ENCODE results near the gene NNMT. TPM values are rescaled to one million over a fixed set of nuclear protein-coding genes. Genes with fewer than 3 reads are reported as not detected.

NNMT gene
- total RNA-seq, 1 experiment from 2014 or later = not detected

- ATAC-seq (no peak), DNase-seq (ENCODE audit: low read depth, low spot score) (no peak)
- ChIA-PET CTCF (no interaction called here), POLR2A (no interaction called here), RAD21 (ENCODE audit: low non-redundant PET in 1 of 2, low total read pairs in 2 of 2, uncharacterized antibody in 2 of 2, unreplicated experiment in 2 of 2) (no interaction called here)
- no TSS peak for BruUV-seq (replicated peaks)
- intact Hi-C loops (cut with micrococcal nuclease) = no loop called here
- Histone ChIP-seq H3K9me3 (ENCODE audit: control insufficient read depth in 1 of 2, insufficient read depth in 1 of 2, low read depth in 1 of 2, low read length in 2 of 2) (no peaks in the 10 kb centered on the region), H3K4me2 (ENCODE audit: low read length) (no peak overlapping the region), H3K4me1 (ENCODE audit: control insufficient read depth in 1 of 2, insufficient read depth in 2 of 2, low read length in 2 of 2) (no peaks in the 10 kb centered on the region), H3K27ac (ENCODE audit: low read depth, low read length) (no peak overlapping the region), H3K36me3 (ENCODE audit: control insufficient read depth in 1 of 2, insufficient read depth in 2 of 2, low read length in 2 of 2) (no peaks in the 10 kb centered on the region), H4K20me1 (ENCODE audit: insufficient read depth) (no peaks in the 10 kb centered on the region), H3K27me3 (ENCODE audit: insufficient read depth, low read length) (0 out of 2 replicates have a peak, but pooled peaks cover 7% of the 10 kb centered on the region), H3K4me3 (replicated peaks in 1 of 2; ENCODE audit: low read depth in 1 of 2, low read length in 2 of 2) (no peak overlapping the region), H3K79me2 (ENCODE audit: insufficient read depth, low read length) (no peaks in the 10 kb centered on the region), H3K9me2 (ENCODE audit: insufficient read depth) (no peaks in the 10 kb centered on the region), H2AFZ (ENCODE audit: low read depth, low read length, poor library complexity, severe bottlenecking) (no peak overlapping the region), H3K9ac (ENCODE audit: low read length) (no peak overlapping the region)
- TF ChIP-seq CEBPB (IDR thresholded peaks at IDR 0.05; ENCODE audit: low read depth) = no peak
- TF ChIP-seq MAX (IDR thresholded peaks at IDR 0.05) = no peak
- no peak for TF ChIP-seq REST (IDR thresholded peaks at IDR 0.05; ENCODE audit: low read depth)
- TF ChIP-seq YY1 (IDR thresholded peaks at IDR 0.05; ENCODE audit: extremely low read depth, insufficient replicate concordance, low read depth, low read length) = no peak
- no peak for TF ChIP-seq SIN3A (IDR thresholded peaks at IDR 0.05; ENCODE audit: low read depth)
- TF ChIP-seq SRF (IDR thresholded peaks at IDR 0.05; ENCODE audit: low read depth) = no peak
- TF ChIP-seq, protein P1, sequence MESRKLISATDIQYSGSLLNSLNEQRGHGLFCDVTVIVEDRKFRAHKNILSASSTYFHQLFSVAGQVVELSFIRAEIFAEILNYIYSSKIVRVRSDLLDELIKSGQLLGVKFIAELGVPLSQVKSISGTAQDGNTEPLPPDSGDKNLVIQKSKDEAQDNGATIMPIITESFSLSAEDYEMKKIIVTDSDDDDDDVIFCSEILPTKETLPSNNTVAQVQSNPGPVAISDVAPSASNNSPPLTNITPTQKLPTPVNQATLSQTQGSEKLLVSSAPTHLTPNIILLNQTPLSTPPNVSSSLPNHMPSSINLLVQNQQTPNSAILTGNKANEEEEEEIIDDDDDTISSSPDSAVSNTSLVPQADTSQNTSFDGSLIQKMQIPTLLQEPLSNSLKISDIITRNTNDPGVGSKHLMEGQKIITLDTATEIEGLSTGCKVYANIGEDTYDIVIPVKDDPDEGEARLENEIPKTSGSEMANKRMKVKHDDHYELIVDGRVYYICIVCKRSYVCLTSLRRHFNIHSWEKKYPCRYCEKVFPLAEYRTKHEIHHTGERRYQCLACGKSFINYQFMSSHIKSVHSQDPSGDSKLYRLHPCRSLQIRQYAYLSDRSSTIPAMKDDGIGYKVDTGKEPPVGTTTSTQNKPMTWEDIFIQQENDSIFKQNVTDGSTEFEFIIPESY (IDR thresholded peaks at IDR 0.05; ENCODE audit: extremely low read depth, insufficient replicate concordance, low read length) = no peak
- TF ChIP-seq CBX3 (IDR thresholded peaks at IDR 0.05; ENCODE audit: low read depth) = no peak
- TF ChIP-seq FOSL1 (IDR thresholded peaks at IDR 0.05; ENCODE audit: low read depth) = no peak
- no peak for TF ChIP-seq POLR2A (IDR thresholded peaks at IDR 0.05; ENCODE audit: borderline replicate concordance, extremely low read depth, insufficient read depth, insufficient read length)
Observed at GRCh38 chr11:114358716-114359115, 62.5 kb downstream of the NNMT start.

Data from HCT116 (cell line).